ENCODE measurements around the gene ZYX. TPM values are rescaled to one million over a fixed set of nuclear protein-coding genes. Genes with fewer than 3 reads are reported as not detected.

ZYX gene
- polyA plus RNA-seq, 1 donor from 2014 or later, result 10.0 TPM

DNA sequence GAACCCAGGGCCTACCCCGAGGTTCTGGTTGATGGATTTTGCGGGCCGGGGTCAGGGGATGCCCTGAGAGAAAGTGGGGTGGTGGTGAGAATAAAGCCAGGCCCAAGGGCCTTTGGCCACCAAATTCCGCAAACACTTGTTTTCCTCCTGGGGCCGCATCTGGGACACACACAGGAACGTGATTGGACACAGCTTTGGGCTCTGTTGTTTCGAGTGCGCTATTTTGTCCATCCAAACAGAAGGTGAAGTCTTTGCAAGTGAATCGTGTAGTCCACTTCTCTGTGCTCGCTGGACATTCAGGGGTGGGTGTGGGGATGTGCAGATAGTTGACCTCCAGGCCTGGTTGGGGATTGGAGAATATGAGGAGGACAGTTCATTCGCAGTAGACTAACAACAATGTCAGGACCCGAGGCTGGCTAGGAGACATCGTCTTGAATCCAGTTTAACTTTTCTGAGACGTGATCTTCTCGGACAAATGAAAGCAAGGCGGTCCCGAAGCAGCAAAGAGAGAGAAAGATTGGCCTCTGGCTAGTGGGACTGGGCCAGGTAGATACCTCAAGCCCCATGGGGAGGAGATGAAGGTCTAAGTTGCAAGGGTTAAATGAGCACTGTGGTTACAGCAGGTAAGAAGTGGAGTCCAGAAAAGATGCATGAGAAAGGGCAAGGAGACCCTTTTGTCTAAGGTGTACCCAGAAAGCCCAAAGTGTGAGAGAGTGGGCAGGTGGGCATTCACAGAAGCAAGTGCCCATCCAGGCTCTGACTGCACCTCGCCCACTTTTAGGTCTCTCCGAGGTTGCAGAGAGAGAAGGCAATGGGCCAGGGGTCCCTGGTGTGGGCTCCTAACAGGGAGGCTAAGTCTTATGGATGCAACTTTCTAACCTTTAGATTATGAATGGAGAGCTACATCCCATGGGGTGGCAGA is 17.9 kb upstream of the ZYX start:
- Histone ChIP-seq H4K20me1 (ENCODE audit: insufficient read depth) (no peaks in the 10 kb centered on the region), H3K36me3 (ENCODE audit: insufficient read depth, low read length) (no peaks in the 10 kb centered on the region), H3K27me3 (ENCODE audit: insufficient read depth, low read depth, low read length) (no peaks in the 10 kb centered on the region), H2AFZ (ENCODE audit: low read depth, low read length) (peak overlapping the region; percentile 65), H3K9ac (ENCODE audit: low read length) (peak overlapping the region; percentile 100), H3K9me3 (ENCODE audit: low read length) (no peaks in the 10 kb centered on the region), H3K4me3 (ENCODE audit: low read length) (peak overlapping the region; percentile 82), H3K27ac (ENCODE audit: low read length) (peak overlapping the region; percentile 52), H3F3A (ENCODE audit: insufficient read depth, low read length, poor library complexity, severe bottlenecking) (no peaks in the 10 kb centered on the region), H3K4me2 (ENCODE audit: low read length) (peak overlapping the region; percentile 86), H3K9me2 (ENCODE audit: insufficient read depth, low read length) (no peaks in the 10 kb centered on the region), H3K79me2 (replicated peaks; ENCODE audit: insufficient read depth, low read length) (peaks cover 13% of the 10 kb centered on the region)
- TF ChIP-seq, protein P1, sequence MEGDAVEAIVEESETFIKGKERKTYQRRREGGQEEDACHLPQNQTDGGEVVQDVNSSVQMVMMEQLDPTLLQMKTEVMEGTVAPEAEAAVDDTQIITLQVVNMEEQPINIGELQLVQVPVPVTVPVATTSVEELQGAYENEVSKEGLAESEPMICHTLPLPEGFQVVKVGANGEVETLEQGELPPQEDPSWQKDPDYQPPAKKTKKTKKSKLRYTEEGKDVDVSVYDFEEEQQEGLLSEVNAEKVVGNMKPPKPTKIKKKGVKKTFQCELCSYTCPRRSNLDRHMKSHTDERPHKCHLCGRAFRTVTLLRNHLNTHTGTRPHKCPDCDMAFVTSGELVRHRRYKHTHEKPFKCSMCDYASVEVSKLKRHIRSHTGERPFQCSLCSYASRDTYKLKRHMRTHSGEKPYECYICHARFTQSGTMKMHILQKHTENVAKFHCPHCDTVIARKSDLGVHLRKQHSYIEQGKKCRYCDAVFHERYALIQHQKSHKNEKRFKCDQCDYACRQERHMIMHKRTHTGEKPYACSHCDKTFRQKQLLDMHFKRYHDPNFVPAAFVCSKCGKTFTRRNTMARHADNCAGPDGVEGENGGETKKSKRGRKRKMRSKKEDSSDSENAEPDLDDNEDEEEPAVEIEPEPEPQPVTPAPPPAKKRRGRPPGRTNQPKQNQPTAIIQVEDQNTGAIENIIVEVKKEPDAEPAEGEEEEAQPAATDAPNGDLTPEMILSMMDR (IDR thresholded peaks at IDR 0.05; ENCODE audit: poor library complexity, severe bottlenecking), result no peak

DNA sequence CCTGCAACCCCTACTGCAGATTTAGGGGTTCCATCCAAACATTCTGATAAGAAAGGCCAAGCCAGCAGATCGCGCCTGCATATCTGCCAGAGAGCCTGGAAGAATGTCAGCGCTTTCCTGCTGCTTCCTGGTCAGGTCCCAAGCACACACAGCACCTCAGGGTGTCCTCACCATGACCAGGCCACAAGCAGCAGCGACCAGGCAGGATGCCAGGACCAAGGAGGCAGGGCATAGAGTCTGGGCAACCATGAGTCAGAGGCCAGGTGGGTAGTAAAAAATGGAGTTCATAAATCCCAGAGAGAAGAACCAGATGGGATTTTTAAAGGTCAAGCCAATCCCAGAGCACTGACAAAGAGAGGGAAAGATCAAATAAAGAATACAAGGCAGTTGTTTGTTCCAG is 13.2 kb upstream of the ZYX start:
- H3K27ac ChIP-seq (ENCODE audit: low read length), result no peak overlapping the region

More for the DNA sequence above, 13.2 kb upstream of the ZYX start:
- Histone ChIP-seq H3F3A (ENCODE audit: insufficient read depth, low read length, poor library complexity, severe bottlenecking) (no peaks in the 10 kb centered on the region), H3K27me3 (ENCODE audit: insufficient read depth, low read depth, low read length) (no peaks in the 10 kb centered on the region), H3K9me3 (ENCODE audit: low read length) (no peaks in the 10 kb centered on the region), H3K9ac (ENCODE audit: low read length) (no peak overlapping the region), H4K20me1 (ENCODE audit: insufficient read depth) (no peaks in the 10 kb centered on the region), H3K4me2 (ENCODE audit: low read length) (no peak overlapping the region), H3K36me3 (ENCODE audit: insufficient read depth, low read length) (no peaks in the 10 kb centered on the region), H3K9me2 (ENCODE audit: insufficient read depth, low read length) (no peaks in the 10 kb centered on the region), H3K79me2 (replicated peaks; ENCODE audit: insufficient read depth, low read length) (peaks cover 11% of the 10 kb centered on the region), H2AFZ (ENCODE audit: low read depth, low read length) (no peak overlapping the region), H3K4me3 (ENCODE audit: low read length) (no peak overlapping the region)
- no peak for TF ChIP-seq POLR2AphosphoS5 (IDR thresholded peaks at IDR 0.05)
- TF ChIP-seq MXI1 (conservative IDR thresholded peaks at IDR 0.05; ENCODE audit: poor library complexity, severe bottlenecking), result no peak
- TF ChIP-seq, protein P1 (IDR thresholded peaks at IDR 0.05; ENCODE audit: poor library complexity, severe bottlenecking), result no peak
- TF ChIP-seq EP300 (conservative IDR thresholded peaks at IDR 0.05; ENCODE audit: poor library complexity, severe bottlenecking), result no peak
- TF ChIP-seq RAD21 (conservative IDR thresholded peaks at IDR 0.05), result no peak
- TF ChIP-seq EZH2 (IDR thresholded peaks at IDR 0.05; ENCODE audit: borderline replicate concordance, insufficient read depth, low read length, poor library complexity, severe bottlenecking), result no peak
- TF ChIP-seq TAF1 (IDR thresholded peaks at IDR 0.05; ENCODE audit: low read depth), result no peak
- no peak for TF ChIP-seq SMC3 (conservative IDR thresholded peaks at IDR 0.05; ENCODE audit: poor library complexity)
- TF ChIP-seq, protein P2, sequence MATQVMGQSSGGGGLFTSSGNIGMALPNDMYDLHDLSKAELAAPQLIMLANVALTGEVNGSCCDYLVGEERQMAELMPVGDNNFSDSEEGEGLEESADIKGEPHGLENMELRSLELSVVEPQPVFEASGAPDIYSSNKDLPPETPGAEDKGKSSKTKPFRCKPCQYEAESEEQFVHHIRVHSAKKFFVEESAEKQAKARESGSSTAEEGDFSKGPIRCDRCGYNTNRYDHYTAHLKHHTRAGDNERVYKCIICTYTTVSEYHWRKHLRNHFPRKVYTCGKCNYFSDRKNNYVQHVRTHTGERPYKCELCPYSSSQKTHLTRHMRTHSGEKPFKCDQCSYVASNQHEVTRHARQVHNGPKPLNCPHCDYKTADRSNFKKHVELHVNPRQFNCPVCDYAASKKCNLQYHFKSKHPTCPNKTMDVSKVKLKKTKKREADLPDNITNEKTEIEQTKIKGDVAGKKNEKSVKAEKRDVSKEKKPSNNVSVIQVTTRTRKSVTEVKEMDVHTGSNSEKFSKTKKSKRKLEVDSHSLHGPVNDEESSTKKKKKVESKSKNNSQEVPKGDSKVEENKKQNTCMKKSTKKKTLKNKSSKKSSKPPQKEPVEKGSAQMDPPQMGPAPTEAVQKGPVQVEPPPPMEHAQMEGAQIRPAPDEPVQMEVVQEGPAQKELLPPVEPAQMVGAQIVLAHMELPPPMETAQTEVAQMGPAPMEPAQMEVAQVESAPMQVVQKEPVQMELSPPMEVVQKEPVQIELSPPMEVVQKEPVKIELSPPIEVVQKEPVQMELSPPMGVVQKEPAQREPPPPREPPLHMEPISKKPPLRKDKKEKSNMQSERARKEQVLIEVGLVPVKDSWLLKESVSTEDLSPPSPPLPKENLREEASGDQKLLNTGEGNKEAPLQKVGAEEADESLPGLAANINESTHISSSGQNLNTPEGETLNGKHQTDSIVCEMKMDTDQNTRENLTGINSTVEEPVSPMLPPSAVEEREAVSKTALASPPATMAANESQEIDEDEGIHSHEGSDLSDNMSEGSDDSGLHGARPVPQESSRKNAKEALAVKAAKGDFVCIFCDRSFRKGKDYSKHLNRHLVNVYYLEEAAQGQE (IDR thresholded peaks at IDR 0.05; ENCODE audit: borderline replicate concordance), result no peak
